ENCODE results near the gene LTF. TPM values are rescaled to one million over a fixed set of nuclear protein-coding genes. Genes with fewer than 3 reads are reported as not detected.
"Not testable (repeated sequence)": the region's sequence is repeated elsewhere in the genome, so short reads cannot be mapped to it uniquely, and the experiment has no call there.

Gene LTF
- total RNA-seq, 1 experiment from 2014 or later, result not detected

GRCh38 chr3:46494491-46494890 lies 29.8 kb upstream of the LTF start:
- DNase-seq, H3K9me3 ChIP-seq, H3K36me3 ChIP-seq, H3K4me3 ChIP-seq, H3K27me3 ChIP-seq: not testable (repeated sequence)

GRCh38 chr3:46492890-46493547 lies 28.3 kb upstream of the LTF start:
- DNase-seq, result no peak
- no peaks in the 10 kb centered on the region for H3K9me3 ChIP-seq
- no peaks in the 10 kb centered on the region for H3K27me3 ChIP-seq
- no peaks in the 10 kb centered on the region for H3K36me3 ChIP-seq
- no peak overlapping the region for H3K4me3 ChIP-seq

GRCh38 chr3:46491089-46492070 lies 26.7 kb upstream of the LTF start:
- Histone ChIP-seq H3K4me3 (no peak overlapping the region), H3K36me3 (no peaks in the 10 kb centered on the region), H3K9me3 (no peaks in the 10 kb centered on the region), H3K27me3 (no peaks in the 10 kb centered on the region)
- DNase-seq, result peak; percentile 17

DNA sequence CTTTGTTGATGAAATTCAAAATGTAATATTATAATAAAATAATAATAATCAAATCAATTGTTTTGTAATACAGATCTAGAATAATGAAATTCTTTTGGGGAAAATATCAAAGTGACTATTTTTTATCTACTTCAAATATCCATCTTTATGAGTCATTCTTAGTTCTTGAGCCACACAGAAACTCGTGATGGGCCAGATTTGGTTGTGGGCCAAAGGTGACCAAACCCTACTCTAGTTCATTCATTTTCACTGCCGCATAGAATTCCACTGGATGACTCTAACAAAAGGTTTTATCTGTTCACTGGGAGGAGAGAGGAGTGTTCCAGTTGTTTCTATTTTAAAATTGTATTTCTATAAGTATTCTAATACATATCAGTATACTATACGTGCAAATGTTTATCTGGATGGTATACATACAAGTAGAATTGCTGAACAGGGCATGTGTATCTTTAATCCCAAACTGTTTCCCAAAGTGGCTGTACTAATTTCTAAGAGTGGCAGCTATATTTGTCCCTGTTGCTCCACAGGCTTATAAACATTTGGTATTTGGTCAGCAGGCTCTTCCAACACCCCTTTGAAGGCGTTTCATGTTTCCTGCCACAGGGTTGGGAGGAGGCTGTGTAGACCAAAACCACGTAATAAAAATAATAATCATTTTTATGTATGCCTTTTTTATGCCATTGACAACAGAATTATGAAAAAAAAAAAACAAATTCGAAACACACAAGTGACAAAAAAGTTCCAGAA lies 25.8 kb upstream of the LTF start:
- H3K27me3 ChIP-seq, result no peaks in the 10 kb centered on the region
- H3K36me3 ChIP-seq, result no peaks in the 10 kb centered on the region
- H3K9me3 ChIP-seq, result no peaks in the 10 kb centered on the region
- DNase-seq, result peak; percentile 36
- H3K4me3 ChIP-seq, result no peak overlapping the region

DNA sequence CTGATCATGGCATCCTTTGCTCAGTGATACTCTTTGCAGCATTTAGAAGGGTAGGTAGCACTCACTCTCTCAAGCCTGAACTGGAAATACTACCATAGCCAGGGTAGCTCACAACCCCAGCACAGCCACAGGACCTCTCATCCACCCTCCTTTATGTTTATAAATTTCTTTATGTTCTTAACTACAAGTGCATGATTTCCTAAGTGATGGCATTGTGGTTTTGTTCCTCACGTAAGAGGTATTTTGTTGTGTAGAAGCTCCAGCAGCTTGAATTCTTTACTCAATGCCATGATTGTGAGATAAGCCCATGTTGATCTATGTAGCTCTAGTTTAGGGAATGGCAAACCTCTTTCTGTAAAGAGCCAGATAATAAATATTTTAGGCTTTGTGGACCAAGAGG lies 25.2 kb upstream of the LTF start:
- no peaks in the 10 kb centered on the region for H3K27me3 ChIP-seq
- H3K36me3 ChIP-seq, result no peaks in the 10 kb centered on the region
- no peak for DNase-seq
- H3K4me3 ChIP-seq, result no peak overlapping the region
- no peaks in the 10 kb centered on the region for H3K9me3 ChIP-seq

DNA sequence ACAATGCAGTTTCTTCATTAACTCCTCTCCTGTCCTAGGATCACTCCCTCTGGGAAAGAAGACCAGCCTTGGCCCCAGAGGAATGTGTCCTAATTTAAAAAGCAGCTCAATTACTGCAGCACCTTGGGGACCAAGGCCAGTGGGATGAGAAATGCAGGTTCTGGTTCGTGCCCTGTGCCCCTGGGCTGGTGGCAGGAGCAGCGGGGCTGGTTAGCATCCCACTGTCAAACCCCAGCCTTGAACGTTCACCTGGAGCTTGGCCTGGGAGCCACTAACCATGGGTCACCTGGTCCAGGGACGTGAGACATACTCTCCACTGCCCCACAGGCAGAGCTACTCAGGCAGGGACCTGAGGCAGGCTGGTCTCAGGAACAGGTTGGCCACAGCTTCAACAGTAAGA lies 24.7 kb upstream of the LTF start:
- no peaks in the 10 kb centered on the region for H3K27me3 ChIP-seq
- DNase-seq, result no peak
- no peaks in the 10 kb centered on the region for H3K36me3 ChIP-seq
- H3K9me3 ChIP-seq, result no peaks in the 10 kb centered on the region
- H3K4me3 ChIP-seq, result no peak overlapping the region

DNA sequence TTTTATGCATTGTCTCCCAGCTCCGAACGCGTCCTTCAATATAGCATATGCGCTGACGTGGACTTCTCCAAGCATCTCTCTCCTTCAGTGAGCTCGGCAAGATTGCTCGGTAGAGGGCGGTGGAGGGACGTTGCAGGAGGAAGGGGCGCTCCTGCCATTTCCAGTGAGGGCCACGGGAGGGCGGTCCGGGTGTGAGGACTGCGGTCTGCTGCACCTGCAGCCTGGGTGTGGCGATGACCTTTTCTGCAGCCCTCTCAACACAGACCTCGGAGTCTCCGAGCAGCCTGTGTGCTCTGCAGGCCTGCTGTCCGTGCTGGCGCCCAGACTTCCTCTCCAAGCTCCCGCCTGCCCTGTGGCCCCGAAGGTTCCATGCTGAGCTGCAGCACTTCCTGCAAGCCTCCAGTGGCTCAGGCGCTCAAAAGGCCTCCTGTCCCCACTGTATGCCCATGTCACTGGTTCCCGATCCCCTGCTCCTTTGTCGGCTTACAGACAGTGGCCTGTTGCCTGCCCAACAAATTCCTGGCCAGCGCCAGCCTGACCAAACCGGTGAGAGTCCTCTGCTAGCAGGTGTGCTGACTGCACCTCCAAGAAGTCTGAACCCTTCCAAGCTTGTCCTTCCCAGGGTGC lies 24.1 kb upstream of the LTF start:
- Histone ChIP-seq H3K36me3 (no peaks in the 10 kb centered on the region), H3K4me3 (no peak overlapping the region)

GRCh38 chr3:46485779-46486175 lies 21.1 kb upstream of the LTF start:
- Histone ChIP-seq H3K4me3 (no peak overlapping the region), H3K9me3 (no peaks in the 10 kb centered on the region), H3K27me3 (no peaks in the 10 kb centered on the region), H3K36me3 (no peaks in the 10 kb centered on the region)
- no peak for DNase-seq

More for the DNA sequence above, 24.1 kb upstream of the LTF start:
- no peaks in the 10 kb centered on the region for H3K9me3 ChIP-seq
- no peak for DNase-seq
- H3K27me3 ChIP-seq, result no peaks in the 10 kb centered on the region

DNA sequence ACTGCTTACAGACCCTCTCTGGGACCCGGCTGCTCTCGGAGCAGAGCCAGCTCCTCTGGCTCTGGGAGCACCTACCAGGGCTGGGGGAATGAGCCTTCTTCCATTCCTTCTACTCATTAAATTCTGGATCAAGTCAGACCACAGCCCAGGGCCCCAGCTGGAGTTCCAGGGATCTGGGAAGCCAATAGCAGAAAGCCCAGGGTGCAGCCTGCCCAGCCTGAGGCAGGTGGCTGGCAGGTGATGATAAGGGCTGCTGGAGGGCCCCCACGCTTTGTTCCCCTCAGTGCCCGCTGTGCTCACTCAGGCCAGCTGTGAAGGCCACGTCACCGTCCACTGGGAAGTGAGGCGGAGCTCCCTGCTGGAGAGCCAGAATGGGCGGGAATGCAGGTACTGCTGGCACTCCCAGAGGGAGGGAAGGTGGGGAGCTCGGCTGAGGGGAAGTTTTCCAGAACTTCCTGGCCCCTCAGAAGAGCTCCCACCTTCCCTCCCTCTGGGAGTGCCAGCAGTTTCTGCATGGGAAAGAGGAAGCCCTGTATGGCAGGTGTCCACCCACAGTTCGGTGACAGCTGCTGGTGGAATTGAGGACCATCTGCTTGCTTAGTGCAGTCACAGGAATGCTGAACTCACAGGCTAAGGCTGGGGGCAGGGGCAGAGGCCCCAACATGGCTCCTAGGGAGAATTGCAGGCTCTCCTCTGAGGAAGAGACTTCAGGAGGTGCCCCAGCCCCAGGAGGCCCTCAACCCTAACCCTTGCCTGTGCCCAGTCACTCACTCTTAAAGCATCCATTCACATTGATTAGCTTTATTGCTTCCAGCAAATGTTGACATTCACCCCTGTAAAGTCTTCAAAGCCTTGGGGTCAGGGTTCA lies 20.4 kb upstream of the LTF start:
- no peak overlapping the region for H3K4me3 ChIP-seq
- no peak for DNase-seq
- H3K27me3 ChIP-seq, result no peaks in the 10 kb centered on the region
- no peaks in the 10 kb centered on the region for H3K9me3 ChIP-seq
- H3K36me3 ChIP-seq, result no peaks in the 10 kb centered on the region

DNA sequence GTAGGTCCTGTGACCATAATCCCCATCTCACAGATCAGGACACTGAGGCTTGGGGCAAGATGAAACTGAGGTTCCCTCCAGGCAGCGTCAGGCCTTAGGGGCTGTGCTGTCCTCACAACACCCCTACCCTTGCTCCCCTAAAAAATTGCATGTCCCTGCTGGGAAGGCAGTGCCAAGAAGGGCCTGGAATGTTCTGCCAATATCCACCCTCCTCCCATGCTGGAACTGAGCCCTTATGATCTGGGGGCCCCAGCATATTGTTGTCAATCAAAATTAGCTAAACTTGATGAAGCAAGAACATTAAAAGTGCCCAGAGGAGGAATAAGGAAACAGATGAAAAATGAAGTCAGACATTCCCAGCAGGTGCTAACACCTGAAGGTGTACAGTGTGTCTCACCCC lies 19.7 kb upstream of the LTF start:
- H3K36me3 ChIP-seq, result no peaks in the 10 kb centered on the region
- H3K27me3 ChIP-seq, result no peaks in the 10 kb centered on the region
- no peak for DNase-seq
- H3K4me3 ChIP-seq, result no peak overlapping the region
- H3K9me3 ChIP-seq, result no peaks in the 10 kb centered on the region

GRCh38 chr3:46483825-46484224 lies 19.1 kb upstream of the LTF start:
- Histone ChIP-seq H3K9me3 (no peaks in the 10 kb centered on the region), H3K27me3 (no peaks in the 10 kb centered on the region), H3K4me3 (no peak overlapping the region), H3K36me3 (no peaks in the 10 kb centered on the region)
- no peak for DNase-seq

DNA sequence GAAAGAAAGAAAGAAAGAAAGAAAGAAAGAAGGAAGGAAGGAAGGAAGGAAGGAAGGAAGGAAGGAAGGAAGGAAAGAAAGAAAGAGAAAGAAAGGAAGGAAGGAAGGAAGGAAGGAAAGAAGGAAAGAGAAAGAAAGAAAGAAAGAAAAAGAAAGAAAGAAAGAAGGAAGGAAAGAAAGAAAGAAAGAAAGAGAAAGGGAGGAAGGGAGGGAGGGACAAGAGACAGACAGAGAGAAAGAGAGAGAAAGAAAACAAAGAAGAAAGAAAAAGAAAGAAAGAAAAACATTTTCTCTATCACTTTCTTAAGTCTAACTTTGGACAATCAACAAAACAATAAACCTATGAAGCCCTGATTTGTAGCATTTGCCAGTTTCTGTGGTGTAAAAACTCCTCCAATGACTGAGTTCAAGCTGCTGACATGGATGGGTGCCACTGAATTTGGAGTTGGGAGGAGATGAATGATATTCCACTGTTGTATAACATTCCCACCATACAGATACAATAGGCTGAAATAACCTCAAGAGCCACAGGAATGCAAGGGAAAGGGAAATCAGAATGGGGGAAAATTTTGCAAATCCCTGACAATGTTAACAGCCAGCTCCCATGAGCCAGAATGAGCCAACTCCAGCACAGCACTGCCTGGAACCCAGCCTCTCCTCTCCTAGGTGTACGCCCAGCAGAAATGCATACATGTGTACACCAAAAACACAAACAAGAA lies 18.1 kb upstream of the LTF start:
- H3K9me3 ChIP-seq, result no peaks in the 10 kb centered on the region
- H3K36me3 ChIP-seq, result no peaks in the 10 kb centered on the region
- H3K27me3 ChIP-seq, result no peaks in the 10 kb centered on the region
- H3K4me3 ChIP-seq, result no peak overlapping the region
- peak; percentile 76 for DNase-seq

- no peaks in the 10 kb centered on the region for H3K9me3 ChIP-seq
- H3K36me3 ChIP-seq, result no peaks in the 10 kb centered on the region
- no peak overlapping the region for H3K4me3 ChIP-seq
- no peaks in the 10 kb centered on the region for H3K27me3 ChIP-seq
- no peak for DNase-seq
Measured at GRCh38 chr3:46481636-46482035, 16.9 kb upstream of the LTF start.

DNA sequence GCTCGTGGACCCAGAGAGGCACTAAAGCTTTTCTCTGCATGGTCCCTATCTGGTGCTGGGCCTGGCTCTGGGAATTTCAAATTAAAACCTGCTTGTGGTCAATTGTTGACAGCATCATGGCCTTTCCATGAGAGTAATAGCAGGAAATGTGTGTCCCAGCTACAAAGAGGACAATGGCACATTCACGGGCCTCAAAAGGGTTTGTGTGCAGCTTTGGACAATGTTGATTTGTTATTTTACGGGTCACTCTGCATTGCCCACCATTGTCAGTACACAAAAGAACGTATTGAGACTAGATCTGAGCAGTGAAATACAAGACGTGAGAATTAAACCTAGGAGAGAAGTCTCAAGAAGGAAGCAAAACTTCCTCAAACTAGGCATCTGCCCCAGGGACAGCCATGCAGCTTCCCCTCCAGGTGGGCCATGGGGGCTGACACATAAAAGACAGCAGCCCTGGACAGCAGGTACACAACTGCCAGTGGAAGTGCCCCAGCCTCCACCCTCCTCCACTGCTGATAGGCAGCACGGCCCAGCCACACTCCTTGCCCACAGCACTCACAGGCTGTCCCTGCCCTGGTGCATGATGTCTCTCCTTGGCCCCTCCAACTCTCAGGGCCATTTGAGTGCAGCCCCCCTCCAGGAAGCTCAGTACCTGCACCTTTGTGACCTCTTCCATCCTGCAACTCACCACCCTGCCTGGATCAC lies 15.9 kb upstream of the LTF start:
- Histone ChIP-seq H3K27me3 (no peaks in the 10 kb centered on the region), H3K9me3 (no peaks in the 10 kb centered on the region), H3K4me3 (no peak overlapping the region), H3K36me3 (no peaks in the 10 kb centered on the region)
- DNase-seq, result no peak

GRCh38 chr3:46479696-46480095 lies 15.0 kb upstream of the LTF start:
- Histone ChIP-seq H3K9me3 (peaks cover 2% of the 10 kb centered on the region), H3K36me3 (no peaks in the 10 kb centered on the region), H3K27me3 (no peaks in the 10 kb centered on the region), H3K4me3 (no peak overlapping the region)
- DNase-seq, result no peak

Data from MG63 (cell line).